ENCODE measurements around the gene CD7. TPM values are rescaled to one million over a fixed set of nuclear protein-coding genes. Genes with fewer than 3 reads are reported as not detected.

The CD7 gene
- total RNA-seq, 2 donors from 2014 or later, result not detected

DNA sequence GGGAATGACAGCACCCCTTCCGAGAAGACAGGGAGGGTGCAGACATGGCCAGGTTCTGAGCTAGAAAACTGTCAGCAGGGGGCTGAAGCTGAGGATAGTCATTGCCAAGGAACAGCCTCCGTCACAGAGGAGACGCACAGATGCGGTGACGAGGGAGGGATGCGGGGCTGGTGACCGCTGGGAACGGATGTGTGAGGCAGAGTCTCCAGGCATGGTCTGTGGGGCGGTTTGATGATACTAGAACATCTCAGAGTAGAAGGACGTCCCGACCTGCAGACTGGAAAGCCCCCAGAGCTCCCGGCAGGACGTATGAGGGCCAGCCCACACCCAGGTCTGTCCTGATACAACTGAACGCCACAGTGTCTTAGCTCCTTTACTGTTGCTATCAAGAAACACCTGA is 42.1 kb downstream of the CD7 start:
- DNase-seq (no peak), ATAC-seq (no peak)
- WGBS, 2 donors, result 89 to 92% methylated on average over 13 to 14 of the region's 14 CpGs
- Histone ChIP-seq H3K27ac (no peak overlapping the region), H3K9me3 (no peaks in the 10 kb centered on the region), H3K4me3 (no peak overlapping the region), H3K36me3 (replicated peaks in 1 of 2; ENCODE audit: insufficient read depth in 1 of 2, low read depth in 2 of 2) (no peaks in the 10 kb centered on the region), H3K4me1 (peaks cover 55% of the 10 kb centered on the region), H3K27me3 (no peaks in the 10 kb centered on the region)
- intact Hi-C loops (cut with DNase I), result no loop called here
- no peak for TF ChIP-seq POLR2A (IDR thresholded peaks at IDR 0.05)
- TF ChIP-seq, protein P1, sequence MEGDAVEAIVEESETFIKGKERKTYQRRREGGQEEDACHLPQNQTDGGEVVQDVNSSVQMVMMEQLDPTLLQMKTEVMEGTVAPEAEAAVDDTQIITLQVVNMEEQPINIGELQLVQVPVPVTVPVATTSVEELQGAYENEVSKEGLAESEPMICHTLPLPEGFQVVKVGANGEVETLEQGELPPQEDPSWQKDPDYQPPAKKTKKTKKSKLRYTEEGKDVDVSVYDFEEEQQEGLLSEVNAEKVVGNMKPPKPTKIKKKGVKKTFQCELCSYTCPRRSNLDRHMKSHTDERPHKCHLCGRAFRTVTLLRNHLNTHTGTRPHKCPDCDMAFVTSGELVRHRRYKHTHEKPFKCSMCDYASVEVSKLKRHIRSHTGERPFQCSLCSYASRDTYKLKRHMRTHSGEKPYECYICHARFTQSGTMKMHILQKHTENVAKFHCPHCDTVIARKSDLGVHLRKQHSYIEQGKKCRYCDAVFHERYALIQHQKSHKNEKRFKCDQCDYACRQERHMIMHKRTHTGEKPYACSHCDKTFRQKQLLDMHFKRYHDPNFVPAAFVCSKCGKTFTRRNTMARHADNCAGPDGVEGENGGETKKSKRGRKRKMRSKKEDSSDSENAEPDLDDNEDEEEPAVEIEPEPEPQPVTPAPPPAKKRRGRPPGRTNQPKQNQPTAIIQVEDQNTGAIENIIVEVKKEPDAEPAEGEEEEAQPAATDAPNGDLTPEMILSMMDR (IDR thresholded peaks at IDR 0.05), result no peak

DNA sequence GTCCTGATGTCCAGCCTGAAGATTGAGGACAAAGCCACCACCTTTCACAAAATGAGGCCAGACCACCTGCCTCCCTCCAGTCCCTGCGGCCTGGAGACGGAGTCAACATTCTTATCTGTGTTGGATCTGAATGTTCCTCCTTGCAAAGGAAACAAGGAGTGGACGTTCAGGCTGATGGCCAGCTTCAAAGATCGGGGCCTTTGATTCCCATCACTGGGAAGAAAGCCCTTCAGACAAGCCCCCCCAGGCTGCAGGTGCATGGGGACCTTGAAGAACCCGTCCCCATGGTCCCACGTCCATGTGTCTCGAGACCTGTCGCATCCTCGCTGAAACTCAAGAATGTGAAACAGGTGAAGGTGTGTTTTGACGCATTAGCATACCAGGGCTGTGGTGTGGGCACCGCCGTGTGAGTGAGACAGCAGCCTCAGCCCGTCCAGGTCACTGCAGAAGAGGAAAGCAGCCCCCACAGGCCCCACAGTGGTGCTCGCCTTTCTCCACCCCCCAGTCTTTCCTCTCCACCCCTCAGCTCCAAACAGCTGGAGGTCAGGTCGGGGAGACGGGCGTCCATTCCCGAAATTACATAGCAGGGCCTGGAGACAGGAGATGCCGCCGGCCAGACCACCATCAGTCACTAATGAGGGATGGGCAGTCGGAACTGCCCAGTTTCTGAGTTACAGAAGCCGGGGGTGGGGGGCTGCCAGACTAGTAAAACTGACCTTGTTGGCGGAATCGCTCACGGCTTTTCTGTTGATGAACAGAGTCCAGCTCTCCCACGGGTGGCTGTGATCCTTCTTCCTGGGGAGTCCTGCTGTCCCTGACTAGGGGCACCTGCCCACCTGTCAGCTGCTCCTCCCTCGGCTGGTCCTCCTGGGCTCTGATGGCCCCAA is 43.0 kb downstream of the CD7 start:
- TF ChIP-seq, protein P1 (IDR thresholded peaks at IDR 0.05), result no peak
- no peak for TF ChIP-seq POLR2A (IDR thresholded peaks at IDR 0.05)
- Histone ChIP-seq H3K27ac (peak overlapping the region; percentile 93 to 100 (median 98)), H3K9me3 (no peaks in the 10 kb centered on the region), H3K4me1 (peaks cover 62% of the 10 kb centered on the region), H3K27me3 (no peaks in the 10 kb centered on the region), H3K36me3 (replicated peaks in 1 of 2; ENCODE audit: insufficient read depth in 1 of 2, low read depth in 2 of 2) (no peaks in the 10 kb centered on the region), H3K4me3 (no peak overlapping the region)
- no peak for ATAC-seq
- 45 to 63% methylated on average over 5 to 23 of the region's 27 CpGs for WGBS, 2 donors
- intact Hi-C loops (cut with DNase I), result no loop called here
- DNase-seq, result no peak

DNA sequence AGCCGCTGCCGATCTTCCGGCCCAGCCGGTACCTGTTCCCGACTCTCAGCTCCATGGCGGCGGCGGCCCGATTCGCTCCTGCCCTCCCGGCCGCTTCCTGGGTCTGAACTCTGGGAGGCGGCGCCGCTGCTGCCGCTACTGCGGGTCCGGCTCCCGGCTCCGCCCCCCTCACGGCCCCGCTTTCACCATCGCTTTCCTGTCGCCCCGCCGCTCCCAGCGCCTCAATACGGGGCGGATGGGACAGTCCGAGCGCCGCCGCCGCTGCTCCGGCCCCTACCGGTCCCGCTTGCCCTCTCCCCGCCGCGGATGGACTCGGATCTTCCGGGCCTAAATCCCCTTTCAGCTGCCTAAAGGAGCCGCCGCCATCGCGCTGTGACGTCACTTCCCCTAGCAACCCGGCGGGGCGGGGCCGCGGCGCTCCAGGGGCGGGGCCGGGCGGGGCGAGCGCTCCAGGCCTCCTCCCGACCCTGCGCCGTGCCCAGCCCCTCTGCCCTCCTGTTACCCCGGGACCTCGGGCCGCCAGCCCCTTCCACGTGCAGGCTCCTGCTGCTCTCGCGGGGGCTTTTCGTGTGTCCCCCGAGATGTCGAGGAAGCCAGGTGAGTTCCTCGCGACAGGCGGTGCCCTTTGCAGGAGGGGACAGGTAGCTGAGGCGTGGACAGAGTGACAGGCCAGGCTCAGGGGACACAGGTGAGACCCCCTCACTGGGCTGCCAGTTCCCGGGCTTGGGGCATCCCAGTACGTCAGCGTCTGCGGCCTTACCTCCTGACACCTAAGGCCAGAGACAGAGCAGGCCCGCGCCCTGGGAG is 43.9 kb downstream of the CD7 start, which contains the start of gene CSNK1D:
CSNK1D (minus strand) TSS at position 374 of the 807 bp plus-strand sequence; CDS start at position 55, 319 bp downstream.
- ATAC-seq (peak; percentile 91), DNase-seq (peak; percentile 94 to 97 (median 94))
- Histone ChIP-seq H3K27ac (peak within 1 kb of the TSS; percentile 93 to 100 (median 98)), H3K4me1 (peaks cover 62% of the 10 kb centered on the region), H3K4me3 (peak within 1 kb of the TSS; percentile 59 to 94), H3K36me3 (replicated peaks in 1 of 2; ENCODE audit: insufficient read depth in 1 of 2, low read depth in 2 of 2) (no peaks in the 10 kb centered on the region), H3K27me3 (no peaks in the 10 kb centered on the region), H3K9me3 (no peaks in the 10 kb centered on the region)
- TF ChIP-seq, protein P1 (IDR thresholded peaks at IDR 0.05), result no peak
- TF ChIP-seq POLR2A (IDR thresholded peaks at IDR 0.05), result peak; percentile 85 to 96 (median 95)
- intact Hi-C loops (cut with DNase I), result no loop called here
- 4% methylated on average over 54 of the region's 80 CpGs; no CpG with 5 or more reads in 1 of the 2 donors for WGBS, 2 donors

DNA sequence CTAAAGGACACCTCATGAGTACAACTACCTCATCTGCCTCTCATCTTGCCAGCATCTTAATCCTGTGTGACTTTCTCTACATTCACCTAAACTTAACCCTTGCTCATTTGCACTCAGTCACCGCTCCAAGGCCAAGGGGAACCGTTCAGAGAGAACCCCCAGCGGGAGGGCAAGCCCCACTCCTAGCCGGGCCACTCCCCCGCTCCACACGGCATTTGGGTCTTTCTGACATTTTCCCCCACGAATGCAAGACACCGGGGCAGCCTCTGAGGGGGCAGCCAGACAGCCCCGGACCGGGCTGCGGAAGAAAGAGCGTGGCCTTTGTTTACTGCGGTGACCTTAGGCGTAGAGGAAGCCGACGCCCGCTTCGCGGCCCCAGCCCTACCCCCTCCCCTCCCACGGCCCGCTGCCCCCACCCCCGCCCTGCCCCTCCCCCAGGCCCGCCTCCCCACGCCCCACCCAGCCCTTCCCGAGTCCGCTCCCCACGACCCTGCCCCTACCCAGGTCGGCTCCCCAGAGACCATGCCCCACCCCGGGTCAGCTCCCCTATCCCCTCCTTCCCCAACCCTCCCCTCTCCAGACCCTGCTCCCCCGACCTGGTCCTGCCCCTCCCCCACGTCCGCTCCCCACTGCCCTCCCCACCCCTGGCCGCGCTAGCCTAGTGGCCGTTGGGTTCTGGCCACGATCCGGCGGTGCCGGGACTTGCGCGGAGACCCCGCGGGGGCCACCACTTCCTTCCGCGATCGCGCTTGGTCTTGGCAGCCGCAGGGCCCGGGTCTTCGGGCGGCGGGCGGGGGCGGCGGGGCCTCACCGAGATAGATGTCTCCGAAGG is 44.7 kb downstream of the CD7 start:
- intact Hi-C loops (cut with DNase I), result no loop called here
- DNase-seq, result peak; percentile 46 to 54 (median 48)
- Histone ChIP-seq H3K36me3 (replicated peaks in 1 of 2; ENCODE audit: insufficient read depth in 1 of 2, low read depth in 2 of 2) (no peaks in the 10 kb centered on the region), H3K27me3 (no peaks in the 10 kb centered on the region), H3K27ac (peak overlapping the region; percentile 93 to 100 (median 98)), H3K9me3 (no peaks in the 10 kb centered on the region), H3K4me1 (peaks cover 63% of the 10 kb centered on the region), H3K4me3 (peak overlapping the region; percentile 59 to 94)
- peak; percentile 8 for ATAC-seq
- TF ChIP-seq POLR2A (IDR thresholded peaks at IDR 0.05), result no peak
- TF ChIP-seq, protein P1 (IDR thresholded peaks at IDR 0.05), result no peak
- 1% methylated on average over 14 to 31 of the region's 57 CpGs for WGBS, 2 donors

Data from body of pancreas (tissue), 4 donors.